GM12873 (cell line): Measurements from ENCODE around the gene FOXRED1.

Experiments
- CTCF ChIP-seq: IDR thresholded peaks from 2 replicates; pipeline ENCODE4 v1.5.1; 2012; ENCODE audit warnings: low read depth, mild to moderate bottlenecking, moderate library complexity, low read length, control low read depth; ENCODE audit not compliant: insufficient read depth; ENCODE audit errors: missing control alignments

The FOXRED1 gene

GRCh38 chr11:126313826-126314225 lies 44.9 kb downstream of the FOXRED1 start:
- no peak for TF ChIP-seq CTCF

- no peak for TF ChIP-seq CTCF
Observed at GRCh38 chr11:126317432-126317755, 48.4 kb downstream of the FOXRED1 start.

GRCh38 chr11:126317756-126318573 lies 49.0 kb downstream of the FOXRED1 start:
- TF ChIP-seq CTCF, result no peak

- TF ChIP-seq CTCF, result no peak
Observed at GRCh38 chr11:126318574-126319373, 49.8 kb downstream of the FOXRED1 start.

- TF ChIP-seq CTCF, result no peak
Observed at GRCh38 chr11:126319374-126319740, 50.4 kb downstream of the FOXRED1 start.

GRCh38 chr11:126322996-126323395 lies 54.0 kb downstream of the FOXRED1 start:
- no peak for TF ChIP-seq CTCF

- TF ChIP-seq CTCF, result no peak
Observed at GRCh38 chr11:126327281-126328000, 58.5 kb downstream of the FOXRED1 start.
